ENCODE results near the gene RHPN2. TPM values are rescaled to one million over a fixed set of nuclear protein-coding genes. Genes with fewer than 3 reads are reported as not detected.

RHPN2 gene
- total and polyA plus RNA-seq, 2 of the 13 experiments (the other 11 are each of a cell fraction or from before 2014, with no cell fraction given): 20.3 to 48.0 TPM

GRCh38 chr19:33064792-33065550 lies at the start of gene RHPN2 (continued):
- no peak for TF ChIP-seq ZNF460 (CRISPR knock-in tag; IDR thresholded peaks at IDR 0.05; ENCODE audit: borderline replicate concordance)
- TF ChIP-seq HNF1A (IDR thresholded peaks at IDR 0.05; ENCODE audit: low read depth): no peak
- TF ChIP-seq HNF1A (CRISPR knock-in tag; IDR thresholded peaks at IDR 0.05; ENCODE audit: borderline replicate concordance): no peak
- no peak for TF ChIP-seq HIC2 (CRISPR knock-in tag; IDR thresholded peaks at IDR 0.05; ENCODE audit: low read depth)
- TF ChIP-seq SP2 (CRISPR knock-in tag; IDR thresholded peaks at IDR 0.05): no peak
- TF ChIP-seq ZNF790 (CRISPR knock-in tag; IDR thresholded peaks at IDR 0.05; ENCODE audit: borderline replicate concordance): no peak
- no peak for TF ChIP-seq ATF1 (CRISPR knock-in tag; IDR thresholded peaks at IDR 0.05)
- TF ChIP-seq ZKSCAN5 (CRISPR knock-in tag; IDR thresholded peaks at IDR 0.05): no peak
- TF ChIP-seq ZNF629 (CRISPR knock-in tag; conservative IDR thresholded peaks at IDR 0.05): no peak
- no peak for TF ChIP-seq RFXANK (CRISPR knock-in tag; IDR thresholded peaks at IDR 0.05)
- TF ChIP-seq NFKB2 (CRISPR knock-in tag; IDR thresholded peaks at IDR 0.05; ENCODE audit: borderline replicate concordance): no peak
- no peak for TF ChIP-seq ARNT (IDR thresholded peaks at IDR 0.05)
- no peak for TF ChIP-seq NFIC (IDR thresholded peaks at IDR 0.05; ENCODE audit: low read length)
- no peak for TF ChIP-seq CENPT (CRISPR knock-in tag; IDR thresholded peaks at IDR 0.05; ENCODE audit: low read depth)
- TF ChIP-seq RBAK (CRISPR knock-in tag; IDR thresholded peaks at IDR 0.05): no peak
- TF ChIP-seq DNMT1 (CRISPR knock-in tag; IDR thresholded peaks at IDR 0.05): no peak
- TF ChIP-seq HINFP (CRISPR knock-in tag; IDR thresholded peaks at IDR 0.05; ENCODE audit: low read depth): no peak
- no peak for TF ChIP-seq GATA4 (IDR thresholded peaks at IDR 0.05; ENCODE audit: borderline replicate concordance, low read depth)
- TF ChIP-seq ATF3 (CRISPR knock-in tag; IDR thresholded peaks at IDR 0.05): peak; percentile 16; the same call in 1 of the 2 replicates
- TF ChIP-seq HNRNPL (IDR thresholded peaks at IDR 0.05; ENCODE audit: low read depth, low read length): no peak
- no peak for TF ChIP-seq ZNF350 (CRISPR knock-in tag; IDR thresholded peaks at IDR 0.05; ENCODE audit: borderline replicate concordance, low read depth)
- no peak for TF ChIP-seq ZNF737 (CRISPR knock-in tag; IDR thresholded peaks at IDR 0.05; ENCODE audit: borderline replicate concordance)
- no peak for TF ChIP-seq XBP1 (CRISPR knock-in tag; IDR thresholded peaks at IDR 0.05)
- no peak for TF ChIP-seq ZNF451 (CRISPR knock-in tag; IDR thresholded peaks at IDR 0.05)
- no peak for TF ChIP-seq ZNF761 (CRISPR knock-in tag; conservative IDR thresholded peaks at IDR 0.05)

Data from HepG2 (cell line).